ENCODE measurements around the gene MSL1.

The MSL1 gene

GRCh38 chr17:40151414-40151963 is 29.7 kb downstream of the MSL1 start:
- TF ChIP-seq CTCF (conservative IDR thresholded peaks at IDR 0.05; ENCODE audit: control insufficient read depth, insufficient read depth, low read depth, low read length), result no peak
- DNase-seq (ENCODE audit: low read depth), result no peak
- no peak overlapping the region for H3K4me3 ChIP-seq (ENCODE audit: control insufficient read depth, low read depth, low read length)

- no peak overlapping the region for H3K4me3 ChIP-seq (ENCODE audit: control insufficient read depth, low read depth, low read length)
- peak; percentile 8 for DNase-seq (ENCODE audit: low read depth)
- TF ChIP-seq CTCF (conservative IDR thresholded peaks at IDR 0.05; ENCODE audit: control insufficient read depth, insufficient read depth, low read depth, low read length), result no peak
Observed at GRCh38 chr17:40153603-40154236, 31.9 kb downstream of the MSL1 start.

- no peak overlapping the region for H3K4me3 ChIP-seq (ENCODE audit: control insufficient read depth, low read depth, low read length)
- peak; percentile 17 for DNase-seq (ENCODE audit: low read depth)
- no peak for TF ChIP-seq CTCF (conservative IDR thresholded peaks at IDR 0.05; ENCODE audit: control insufficient read depth, insufficient read depth, low read depth, low read length)
Observed at GRCh38 chr17:40157973-40158372, 36.2 kb downstream of the MSL1 start.

- TF ChIP-seq CTCF (conservative IDR thresholded peaks at IDR 0.05; ENCODE audit: control insufficient read depth, insufficient read depth, low read depth, low read length), result no peak
- no peak overlapping the region for H3K4me3 ChIP-seq (ENCODE audit: control insufficient read depth, low read depth, low read length)
- peak; percentile 5 for DNase-seq (ENCODE audit: low read depth)
Observed at GRCh38 chr17:40158438-40159013, 36.8 kb downstream of the MSL1 start.

GRCh38 chr17:40159456-40159855 is 37.7 kb downstream of the MSL1 start:
- H3K4me3 ChIP-seq (ENCODE audit: control insufficient read depth, low read depth, low read length), result no peak overlapping the region
- no peak for DNase-seq (ENCODE audit: low read depth)
- no peak for TF ChIP-seq CTCF (conservative IDR thresholded peaks at IDR 0.05; ENCODE audit: control insufficient read depth, insufficient read depth, low read depth, low read length)

GRCh38 chr17:40167685-40168261 is 46.0 kb downstream of the MSL1 start:
- no peak overlapping the region for H3K4me3 ChIP-seq (ENCODE audit: control insufficient read depth, low read depth, low read length)
- no peak for TF ChIP-seq CTCF (conservative IDR thresholded peaks at IDR 0.05; ENCODE audit: control insufficient read depth, insufficient read depth, low read depth, low read length)
- no peak for DNase-seq (ENCODE audit: low read depth)
